Mesenchymal stem cell (in vitro differentiated cells and primary cell): ENCODE data around the gene KRT79.

Experiments
- DNase-seq: peaks from one replicate; pipeline ENCODE4 v3.0.0-alpha.2; 2013
- H2AFZ ChIP-seq: one replicate; pipeline ENCODE4 v1.6.1; 2013; ENCODE audit warnings: low read depth, mild to moderate bottlenecking, control low read depth, inconsistent platforms, low read length, moderate library complexity
- H2AK5ac ChIP-seq: 2 replicates; pipeline ENCODE4 v1.6.1; 2013; ENCODE audit warnings: low read length, moderate library complexity, mild to moderate bottlenecking, inconsistent platforms; ENCODE audit not compliant: severe bottlenecking
- H2BK120ac ChIP-seq: one replicate; pipeline ENCODE4 v1.6.1; 2013; ENCODE audit warnings: low read depth, mild to moderate bottlenecking, inconsistent platforms, low read length, moderate library complexity
- H2BK12ac ChIP-seq, 2 experiments: one replicate each; pipeline ENCODE4 v1.6.1; 2013; ENCODE audit warnings: inconsistent platforms in 2 of 2, low read length in 2 of 2, mild to moderate bottlenecking in 2 of 2, moderate library complexity in 2 of 2, control low read depth in 1 of 2
- H2BK15ac ChIP-seq: one replicate; pipeline ENCODE4 v1.6.1; 2013; ENCODE audit warnings: mild to moderate bottlenecking, low read depth, inconsistent platforms; ENCODE audit not compliant: poor library complexity, severe bottlenecking
- H2BK5ac ChIP-seq: 2 replicates; pipeline ENCODE4 v1.6.1; 2013; ENCODE audit warnings: low read depth, mild to moderate bottlenecking, low read length, control low read depth, inconsistent platforms; ENCODE audit not compliant: poor library complexity, severe bottlenecking
- H3K14ac ChIP-seq, 2 experiments: one replicate each; pipeline ENCODE4 v1.6.1; 2013; ENCODE audit warnings: inconsistent platforms in 2 of 2, low read length in 2 of 2, control low read depth in 1 of 2, mild to moderate bottlenecking in 1 of 2, moderate library complexity in 1 of 2
- H3K18ac ChIP-seq, 2 experiments: one replicate each; pipeline ENCODE4 v1.6.1; 2013; ENCODE audit warnings: inconsistent platforms in 2 of 2, low read length in 2 of 2, control low read depth in 1 of 2, low read depth in 1 of 2, mild to moderate bottlenecking in 1 of 2
- H3K23ac ChIP-seq, 2 experiments: one replicate each; pipeline ENCODE4 v1.6.1; 2013; ENCODE audit warnings: inconsistent platforms in 2 of 2, low read length in 2 of 2, mild to moderate bottlenecking in 2 of 2, moderate library complexity in 2 of 2, control low read depth in 1 of 2
- H3K27ac ChIP-seq: 2 replicates; pipeline ENCODE4 v1.5.1; 2013; ENCODE audit warnings: mild to moderate bottlenecking, moderate library complexity, low read length, control low read depth, inconsistent platforms; ENCODE audit not compliant: poor library complexity, severe bottlenecking
- H3K27me3 ChIP-seq, 2 experiments: 2 replicates each; pipeline versions ENCODE4 v1.6.1 to v1.7.0; 2013; ENCODE audit warnings: low read length in 2 of 2, mild to moderate bottlenecking in 2 of 2, moderate library complexity in 2 of 2, control low read depth in 1 of 2, inconsistent platforms in 1 of 2; ENCODE audit not compliant: control insufficient read depth in 1 of 2, insufficient read depth in 1 of 2
- H3K36me3 ChIP-seq, 2 experiments: 2 replicates each; pipeline versions ENCODE4 v1.6.1 to v1.7.0; 2013; ENCODE audit warnings: low read length in 2 of 2, control low read depth in 1 of 2, inconsistent platforms in 1 of 2, low read depth in 1 of 2, mild to moderate bottlenecking in 1 of 2; ENCODE audit not compliant: insufficient read depth in 2 of 2, control insufficient read depth in 1 of 2
- H3K4ac ChIP-seq, 2 experiments: one replicate each; pipeline ENCODE4 v1.6.1; 2013; ENCODE audit warnings: inconsistent platforms in 2 of 2, low read length in 2 of 2, mild to moderate bottlenecking in 2 of 2, moderate library complexity in 2 of 2, control low read depth in 1 of 2, low read depth in 1 of 2
- H3K4me1 ChIP-seq: 2 replicates; pipeline ENCODE4 v1.6.1; 2013; ENCODE audit warnings: low read depth, low read length, control low read depth; ENCODE audit not compliant: control insufficient read depth, insufficient read depth
- H3K4me2 ChIP-seq: 2 replicates; pipeline ENCODE4 v1.6.1; 2013; ENCODE audit warnings: low read length, mild to moderate bottlenecking, inconsistent platforms; ENCODE audit not compliant: poor library complexity, severe bottlenecking
- H3K4me3 ChIP-seq, 2 experiments: 2 replicates each; pipeline versions ENCODE4 v1.5.1 to v1.7.0; 2013; ENCODE audit warnings: low read length in 2 of 2, mild to moderate bottlenecking in 2 of 2, control low read depth in 1 of 2, low read depth in 1 of 2; ENCODE audit not compliant: insufficient read depth in 1 of 2
- H3K79me1 ChIP-seq: replicated peaks from 2 replicates; pipeline ENCODE4 v1.6.1; 2013; ENCODE audit warnings: mild to moderate bottlenecking, control low read depth, low read length, inconsistent platforms; ENCODE audit not compliant: poor library complexity, severe bottlenecking
- H3K9ac ChIP-seq: 2 replicates; pipeline ENCODE4 v1.7.0; 2013; ENCODE audit warnings: mild to moderate bottlenecking, low read length, moderate library complexity
- H3K9me3 ChIP-seq: 2 replicates; pipeline ENCODE4 v1.7.0; 2013; ENCODE audit warnings: mild to moderate bottlenecking, low read length; ENCODE audit not compliant: control insufficient read depth
- H4K8ac ChIP-seq: one replicate; pipeline ENCODE4 v1.6.1; 2013; ENCODE audit warnings: inconsistent platforms, mild to moderate bottlenecking, low read length, moderate library complexity
- H4K91ac ChIP-seq: one replicate; pipeline ENCODE4 v1.6.1; 2013; ENCODE audit warnings: mild to moderate bottlenecking, low read length, inconsistent platforms
- WGBS: methylation state at CpG from one replicate; pipeline ENCODE4 v1.1.7; 2013; ENCODE audit warnings: mixed read lengths; 5-methylcytosine and 5-hydroxymethylcytosine counted together

KRT79 gene

DNA sequence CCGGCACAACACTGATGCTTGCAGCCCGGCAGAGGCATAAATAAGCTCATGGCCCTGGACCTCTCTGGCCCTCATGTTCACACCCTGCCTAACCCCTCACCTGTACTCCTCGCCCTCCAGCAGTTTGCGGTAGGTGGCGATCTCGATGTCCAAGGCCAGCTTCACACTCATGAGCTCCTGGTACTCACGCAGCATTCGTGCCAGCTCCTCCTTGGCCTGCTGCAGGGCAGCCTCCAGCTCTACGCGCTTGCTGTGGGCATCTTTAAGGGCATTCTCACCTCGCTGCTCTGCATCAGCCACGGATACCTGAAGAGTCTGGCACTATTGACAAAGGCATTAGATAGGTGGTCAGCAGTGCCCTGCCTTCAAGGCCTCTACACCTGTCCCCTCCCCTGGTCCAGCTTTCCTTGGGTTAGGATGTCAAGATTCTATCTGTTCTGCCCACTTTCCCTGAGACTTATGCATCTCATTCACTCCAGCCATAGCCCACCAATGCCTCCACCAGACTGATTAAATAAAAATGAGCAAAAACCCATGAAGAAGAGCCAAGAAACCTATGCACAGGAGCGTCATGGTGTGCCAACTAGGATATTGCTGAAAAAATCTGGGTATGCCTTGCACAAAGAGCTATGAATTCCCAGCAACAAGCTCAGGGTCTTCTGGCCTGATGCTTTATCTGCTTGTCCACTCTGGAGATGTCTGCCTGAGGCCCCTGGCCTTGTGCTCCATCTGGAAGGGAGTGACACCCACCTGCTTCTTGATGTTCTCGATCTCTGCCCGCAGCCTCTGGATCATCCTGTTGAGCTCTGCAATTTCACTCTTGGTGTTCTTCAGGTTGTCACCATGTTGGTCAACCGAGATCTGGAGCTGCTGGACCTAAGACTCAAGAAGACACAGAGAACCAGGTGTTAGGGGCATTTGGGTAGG, 26.3 kb downstream of the KRT79 start:
- Histone ChIP-seq H2AFZ (no peak overlapping the region), H3K4me3 (no peak overlapping the region), H3K14ac (no peak overlapping the region), H3K4me2 (no peak overlapping the region), H4K91ac (no peak overlapping the region), H3K9me3 (no peaks in the 10 kb centered on the region), H2AK5ac (no peak overlapping the region), H3K9ac (no peak overlapping the region), H2BK15ac (no peak overlapping the region), H3K36me3 (no peaks in the 10 kb centered on the region), H3K27ac (no peak overlapping the region), H4K8ac (no peak overlapping the region), H3K79me1 (no peaks in the 10 kb centered on the region), H3K23ac (no peak overlapping the region), H3K27me3 (peaks cover 19 to 84% of the 10 kb centered on the region in 2 experiments), H3K4ac (no peak overlapping the region), H3K4me1 (peaks cover 17% of the 10 kb centered on the region), H2BK5ac (no peak overlapping the region), H3K18ac (no peak overlapping the region), H2BK12ac (no peak overlapping the region), H2BK120ac (no peak overlapping the region)
- no peak for DNase-seq
- 71% methylated on average over 16 of the region's 16 CpGs for WGBS

DNA sequence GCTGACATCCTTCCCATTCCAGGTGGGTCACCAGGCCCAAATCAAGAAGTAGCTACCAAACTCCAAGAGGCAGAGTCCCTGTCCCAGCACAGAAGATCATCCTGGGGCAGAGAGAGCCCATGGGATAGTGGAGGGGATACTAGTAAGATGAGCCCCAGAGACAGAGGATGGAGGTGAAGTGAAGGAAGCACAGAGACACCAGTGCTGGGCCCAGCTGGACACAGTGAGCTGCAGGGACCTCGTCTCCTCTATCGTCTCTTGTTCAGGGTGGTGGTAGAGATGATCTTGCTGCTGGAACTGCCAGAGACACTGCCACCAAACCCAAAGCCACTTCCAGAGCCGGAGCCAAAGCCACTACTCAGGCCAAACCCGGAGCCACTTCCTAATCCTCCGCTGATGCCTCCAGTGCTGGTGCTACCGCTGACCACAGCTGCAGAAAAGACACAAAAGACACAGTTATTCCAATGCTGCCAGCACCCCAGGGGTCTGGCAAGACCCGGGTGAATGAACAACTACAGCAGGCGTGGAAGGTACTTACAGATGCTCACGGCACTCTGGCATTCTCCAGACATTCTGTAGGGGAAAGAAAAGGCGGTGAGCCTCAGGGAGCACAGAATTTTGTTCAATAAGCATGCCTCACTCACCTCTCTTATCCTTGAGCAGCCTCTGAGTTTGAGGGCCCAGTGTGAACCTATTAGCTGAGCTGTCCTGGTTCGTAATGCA, 27.1 kb downstream of the KRT79 start:
- WGBS = 82% methylated on average over 11 of the region's 11 CpGs
- no peak overlapping the region for H3K27ac ChIP-seq
- H3K9me3 ChIP-seq = no peaks in the 10 kb centered on the region
- no peak overlapping the region for H2BK120ac ChIP-seq
- H3K23ac ChIP-seq = no peak overlapping the region
- H4K8ac ChIP-seq = no peak overlapping the region
- H3K4ac ChIP-seq = no peak overlapping the region
- H3K14ac ChIP-seq = no peak overlapping the region
- no peaks in the 10 kb centered on the region for H3K79me1 ChIP-seq
- peaks cover 17% of the 10 kb centered on the region for H3K4me1 ChIP-seq
- no peak overlapping the region for H2AFZ ChIP-seq
- H3K4me3 ChIP-seq = no peak overlapping the region
- no peak overlapping the region for H4K91ac ChIP-seq
- no peak overlapping the region for H2AK5ac ChIP-seq
- H3K36me3 ChIP-seq = no peaks in the 10 kb centered on the region
- no peak overlapping the region for H3K4me2 ChIP-seq
- H3K9ac ChIP-seq = no peak overlapping the region
- no peak overlapping the region for H2BK12ac ChIP-seq
- no peak for DNase-seq
- H3K18ac ChIP-seq = no peak overlapping the region
- no peak overlapping the region for H2BK15ac ChIP-seq
- peaks cover 21 to 85% of the 10 kb centered on the region in 2 experiments for H3K27me3 ChIP-seq
- H2BK5ac ChIP-seq = no peak overlapping the region

DNA sequence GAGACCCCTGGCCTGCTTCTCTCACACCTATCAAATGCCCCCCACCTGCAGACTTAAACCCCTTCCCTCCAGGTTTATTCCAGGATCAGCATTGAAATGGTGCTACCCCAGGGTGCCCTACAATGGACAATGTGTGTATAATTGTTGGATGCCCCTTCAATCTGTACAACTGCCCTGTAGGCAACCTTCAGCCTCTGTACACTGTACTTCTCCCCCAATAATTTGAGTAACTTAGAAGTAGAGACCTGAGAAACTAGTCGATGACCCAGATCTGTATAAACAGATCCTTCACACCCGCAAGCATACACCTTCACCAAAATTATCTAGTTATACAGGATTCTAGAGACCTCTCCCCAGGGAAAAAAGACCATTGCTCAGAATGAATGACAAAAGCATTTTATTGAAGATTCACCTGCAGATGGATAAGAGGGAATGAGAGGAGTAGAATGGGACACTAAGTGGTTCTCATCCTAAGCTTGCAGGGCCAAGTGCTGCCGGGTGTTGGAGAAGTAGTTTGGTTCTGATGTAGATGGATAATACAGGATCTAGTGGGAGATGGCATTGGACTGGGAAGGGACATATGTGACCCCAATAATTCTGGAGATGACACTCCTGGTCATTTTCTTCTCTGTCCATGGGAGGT, 27.8 kb downstream of the KRT79 start:
- no peaks in the 10 kb centered on the region for H3K9me3 ChIP-seq
- H3K23ac ChIP-seq = no peak overlapping the region
- no peak overlapping the region for H2AK5ac ChIP-seq
- H2BK12ac ChIP-seq = no peak overlapping the region
- no peak overlapping the region for H3K4me3 ChIP-seq
- 89% methylated on average over 3 of the region's 3 CpGs for WGBS
- no peak overlapping the region for H2BK5ac ChIP-seq
- H3K27ac ChIP-seq = no peak overlapping the region
- H3K4me1 ChIP-seq = peaks cover 17% of the 10 kb centered on the region
- H3K18ac ChIP-seq = no peak overlapping the region
- no peak overlapping the region for H2BK15ac ChIP-seq
- H4K91ac ChIP-seq = no peak overlapping the region
- no peaks in the 10 kb centered on the region for H3K79me1 ChIP-seq
- H3K4me2 ChIP-seq = no peak overlapping the region
- DNase-seq = no peak
- H3K14ac ChIP-seq = no peak overlapping the region
- H3K4ac ChIP-seq = no peak overlapping the region
- no peak overlapping the region for H3K9ac ChIP-seq
- no peaks in the 10 kb centered on the region for H3K36me3 ChIP-seq
- no peak overlapping the region for H2AFZ ChIP-seq
- H2BK120ac ChIP-seq = no peak overlapping the region
- H3K27me3 ChIP-seq = peaks cover 26 to 81% of the 10 kb centered on the region in 2 experiments
- H4K8ac ChIP-seq = no peak overlapping the region

DNA sequence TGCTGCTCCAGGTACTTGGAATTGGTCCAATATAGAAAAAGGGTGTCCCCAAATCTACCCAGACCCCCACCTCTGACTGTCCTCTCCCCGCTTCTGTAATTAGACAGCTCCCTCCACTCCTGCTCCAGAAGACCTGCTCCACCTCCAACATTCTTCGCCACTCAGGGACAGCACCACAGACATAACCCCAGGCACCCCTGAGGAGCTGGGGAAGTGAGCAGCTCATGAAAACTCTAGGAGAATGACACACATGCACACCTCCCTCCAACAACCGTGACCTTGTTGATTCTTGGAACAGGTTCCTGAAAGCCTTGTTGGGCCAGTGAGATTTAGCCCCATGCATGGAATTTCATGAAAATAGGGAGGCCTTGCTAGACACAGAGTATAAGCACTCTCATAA, 28.4 kb downstream of the KRT79 start:
- Histone ChIP-seq H2AFZ (no peak overlapping the region), H3K79me1 (no peaks in the 10 kb centered on the region), H3K36me3 (no peaks in the 10 kb centered on the region), H2BK12ac (no peak overlapping the region), H3K9ac (no peak overlapping the region), H3K23ac (no peak overlapping the region), H3K4me3 (no peak overlapping the region), H2BK5ac (no peak overlapping the region), H2AK5ac (no peak overlapping the region), H3K4ac (no peak overlapping the region), H3K27ac (no peak overlapping the region), H3K18ac (no peak overlapping the region), H3K4me2 (no peak overlapping the region), H3K9me3 (no peaks in the 10 kb centered on the region), H2BK15ac (no peak overlapping the region), H3K14ac (no peak overlapping the region), H4K91ac (no peak overlapping the region), H2BK120ac (no peak overlapping the region), H3K27me3 (peaks cover 26 to 75% of the 10 kb centered on the region in 2 experiments), H4K8ac (no peak overlapping the region), H3K4me1 (peaks cover 17% of the 10 kb centered on the region)
- 74% methylated on average over 3 of the region's 3 CpGs for WGBS
- DNase-seq = no peak
